GM23338 (cell line): ENCODE measurements around the gene NDNF. TPM values are rescaled to one million over a fixed set of nuclear protein-coding genes. Genes with fewer than 3 reads are reported as not detected.

Experiments
- ATAC-seq: fragments of 200-7000 bp; cut with Tn5 transposase; 3 replicates; pipeline ENCODE4 v1.9.1; 2020
- DNase-seq: peaks from one replicate; pipeline ENCODE4 v3.0.0-alpha.2; 2015; ENCODE audit warnings: low spot score
- H2AFZ ChIP-seq: fragments of 200-600 bp; sonication (generic); 2 replicates; pipeline ENCODE4 v1.8.0; 2016; ENCODE audit warnings: antibody characterized with exemption, mild to moderate bottlenecking, moderate library complexity
- H3F3A ChIP-seq: fragments of 200-600 bp; sonication (generic); replicated peaks from 2 replicates; pipeline ENCODE4 v1.8.0; 2017; ENCODE audit warnings: antibody characterized with exemption, mixed run types, low read depth
- H3K27ac ChIP-seq: fragments of 200-600 bp; sonication (generic); 2 replicates; pipeline ENCODE4 v1.6.1; 2016; ENCODE audit warnings: low read depth
- H3K27me3 ChIP-seq: fragments of 200-600 bp; sonication (generic); 2 replicates; pipeline ENCODE4 v1.8.0; 2016; ENCODE audit warnings: mild to moderate bottlenecking, mixed run types, moderate library complexity; ENCODE audit not compliant: insufficient read depth
- H3K36me3 ChIP-seq: fragments of 200-600 bp; sonication (generic); 2 replicates; pipeline ENCODE4 v1.8.0; 2016; ENCODE audit warnings: mild to moderate bottlenecking; ENCODE audit not compliant: insufficient read depth
- H3K4me1 ChIP-seq: fragments of 200-600 bp; sonication (generic); 2 replicates; pipeline ENCODE4 v1.8.0; 2016; ENCODE audit warnings: mild to moderate bottlenecking, moderate library complexity; ENCODE audit not compliant: insufficient read depth
- H3K4me2 ChIP-seq: fragments of 200-600 bp; sonication (generic); 2 replicates; pipeline ENCODE4 v1.7.1; 2017; ENCODE audit warnings: mixed run types
- H3K4me3 ChIP-seq: fragments of 200-600 bp; sonication (generic); 2 replicates; pipeline ENCODE4 v1.6.1; 2016; ENCODE audit warnings: mixed run types
- H3K79me2 ChIP-seq: fragments of 200-600 bp; sonication (generic); replicated peaks from 2 replicates; pipeline ENCODE4 v1.8.0; 2017; ENCODE audit warnings: mild to moderate bottlenecking; ENCODE audit not compliant: insufficient read depth
- H3K9me2 ChIP-seq: fragments of 200-600 bp; sonication (generic); 2 replicates; pipeline ENCODE4 v1.8.0; 2017; ENCODE audit not compliant: insufficient read depth
- H4K20me1 ChIP-seq: fragments of 200-600 bp; sonication (generic); replicated peaks from 2 replicates; pipeline ENCODE4 v1.8.0; 2017; ENCODE audit warnings: mild to moderate bottlenecking; ENCODE audit not compliant: insufficient read depth
- H3K27ac Mint-ChIP-seq: 2 replicates; pipeline ENCODE4 v1.8.0; 2020; ENCODE audit warnings: inconsistent platforms, mild to moderate bottlenecking, moderate library complexity, mixed read lengths
- H3K27me3 Mint-ChIP-seq: 3 replicates; pipeline ENCODE4 v1.8.0; 2022; ENCODE audit warnings: low read depth, mild to moderate bottlenecking, moderate library complexity, mixed read lengths, inconsistent platforms; ENCODE audit not compliant: insufficient read depth, poor library complexity
- H3K36me3 Mint-ChIP-seq: 3 replicates; pipeline ENCODE4 v1.8.0; 2021; ENCODE audit warnings: low read depth, mild to moderate bottlenecking, inconsistent platforms, moderate library complexity, mixed read lengths
- H3K4me1 Mint-ChIP-seq: 3 replicates; pipeline ENCODE4 v1.8.0; 2020; ENCODE audit warnings: mild to moderate bottlenecking, inconsistent platforms, mixed read lengths
- H3K4me3 Mint-ChIP-seq: 3 replicates; pipeline ENCODE4 v1.8.0; 2021; ENCODE audit warnings: moderate library complexity, mild to moderate bottlenecking, inconsistent platforms, mixed read lengths
- H3K9me3 Mint-ChIP-seq: 3 replicates; pipeline ENCODE4 v1.8.0; 2020; ENCODE audit warnings: moderate library complexity, mild to moderate bottlenecking, inconsistent platforms, mixed read lengths
- CREB1 ChIP-seq: fragments of 250-450 bp; sonication (Bioruptor Pico); IDR thresholded peaks from 2 replicates; pipeline ENCODE4 v1.5.0; 2020; ENCODE audit warnings: low read depth, mild to moderate bottlenecking, moderate library complexity
- EZH2 ChIP-seq: fragments of 200-600 bp; sonication (generic); IDR thresholded peaks from one replicate; pipeline ENCODE4 v1.8.0; 2017; ENCODE audit warnings: antibody characterized with exemption, mild to moderate bottlenecking, low read depth; ENCODE audit not compliant: unreplicated experiment
- JUNB ChIP-seq: IDR thresholded peaks from one replicate; pipeline ENCODE4 v1.6.1; 2016; ENCODE audit warnings: antibody characterized with exemption; ENCODE audit not compliant: unreplicated experiment
- NANOG ChIP-seq: IDR thresholded peaks from 2 replicates; pipeline ENCODE4 v1.6.1; 2016; ENCODE audit warnings: antibody characterized with exemption, borderline replicate concordance
- POLR2AphosphoS5 ChIP-seq: IDR thresholded peaks from 2 replicates; pipeline ENCODE4 v1.6.1; 2016; ENCODE audit warnings: antibody characterized with exemption, low read depth
- REST ChIP-seq: IDR thresholded peaks from one replicate; pipeline ENCODE4 v1.6.1; 2018; ENCODE audit warnings: antibody characterized with exemption; ENCODE audit not compliant: unreplicated experiment
- STAT1 ChIP-seq: IDR thresholded peaks from one replicate; pipeline ENCODE4 v1.6.1; 2016; ENCODE audit warnings: antibody characterized with exemption; ENCODE audit not compliant: unreplicated experiment
- ZNF114 ChIP-seq: fragments of 250-450 bp; sonication (Bioruptor Pico); IDR thresholded peaks from 2 replicates; pipeline ENCODE4 v1.5.0; 2020; ENCODE audit warnings: mild to moderate bottlenecking, moderate library complexity
- ZNF331 ChIP-seq: fragments of 250-450 bp; sonication (Bioruptor Pico); IDR thresholded peaks from 2 replicates; pipeline ENCODE4 v1.5.0; 2020; ENCODE audit warnings: low read depth, mild to moderate bottlenecking, moderate library complexity
- ZNF462 ChIP-seq: fragments of 250-450 bp; sonication (Bioruptor Pico); IDR thresholded peaks from 2 replicates; pipeline ENCODE4 v1.5.0; 2020; ENCODE audit warnings: mild to moderate bottlenecking, moderate library complexity
- polyA plus RNA-seq: library from polyadenylated mRNA; unstranded; fragments of >200 nt; fragmentation: Nextera tagmentation; extraction: Ambion mirVana; gene quantifications from 2 replicates; pipeline ENCODE4 v1.2.1, GENCODE V29; 2016
- total RNA-seq: library from RNA; depleted of rRNA; stranded (reverse); fragments of >200 nt; shearing (Covaris generic); gene quantifications from 2 replicates; pipeline ENCODE4 v1.2.3, GENCODE V29; 2014
- TF ChIP-seq, protein P1 (sequence below): IDR thresholded peaks from 2 replicates; pipeline ENCODE4 v1.6.1; 2016; ENCODE audit warnings: antibody characterized with exemption

Gene NDNF
- total and polyA plus RNA-seq, 2 experiments from 2014 or later = 0.31 to 0.73 TPM

GRCh38 chr4:121009578-121010478, 62.5 kb downstream of the NDNF start:
- Histone ChIP-seq H4K20me1 (no peaks in the 10 kb centered on the region), H3K27me3 (no peaks in the 10 kb centered on the region), H3K4me1 (peaks cover 36% of the 10 kb centered on the region), H3K9me2 (no peaks in the 10 kb centered on the region), H3K4me2 (peak overlapping the region; percentile 66), H2AFZ (no peak overlapping the region), H3K4me3 (0 out of 2 replicates have a peak overlapping the region, but pooled peaks have one; percentile 19), H3K79me2 (no peaks in the 10 kb centered on the region), H3K27ac (no peak overlapping the region), H3K36me3 (no peaks in the 10 kb centered on the region), H3F3A (no peaks in the 10 kb centered on the region)
- Mint-ChIP-seq H3K27ac (no peak overlapping the region), H3K4me3 (no peak overlapping the region), H3K4me1 (peaks cover 40% of the 10 kb centered on the region), H3K9me3 (no peaks in the 10 kb centered on the region; the same call in 2 of the 3 replicates), H3K27me3 (no peaks in the 10 kb centered on the region), H3K36me3 (no peaks in the 10 kb centered on the region)
- DNase-seq (no peak), ATAC-seq (no peak)
- TF ChIP-seq ZNF331 (CRISPR knock-in tag) = no peak
- TF ChIP-seq NANOG = peak; percentile 14; the same call in 1 of the 2 replicates
- TF ChIP-seq, protein P1, sequence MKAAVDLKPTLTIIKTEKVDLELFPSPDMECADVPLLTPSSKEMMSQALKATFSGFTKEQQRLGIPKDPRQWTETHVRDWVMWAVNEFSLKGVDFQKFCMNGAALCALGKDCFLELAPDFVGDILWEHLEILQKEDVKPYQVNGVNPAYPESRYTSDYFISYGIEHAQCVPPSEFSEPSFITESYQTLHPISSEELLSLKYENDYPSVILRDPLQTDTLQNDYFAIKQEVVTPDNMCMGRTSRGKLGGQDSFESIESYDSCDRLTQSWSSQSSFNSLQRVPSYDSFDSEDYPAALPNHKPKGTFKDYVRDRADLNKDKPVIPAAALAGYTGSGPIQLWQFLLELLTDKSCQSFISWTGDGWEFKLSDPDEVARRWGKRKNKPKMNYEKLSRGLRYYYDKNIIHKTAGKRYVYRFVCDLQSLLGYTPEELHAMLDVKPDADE = no peak

DNA sequence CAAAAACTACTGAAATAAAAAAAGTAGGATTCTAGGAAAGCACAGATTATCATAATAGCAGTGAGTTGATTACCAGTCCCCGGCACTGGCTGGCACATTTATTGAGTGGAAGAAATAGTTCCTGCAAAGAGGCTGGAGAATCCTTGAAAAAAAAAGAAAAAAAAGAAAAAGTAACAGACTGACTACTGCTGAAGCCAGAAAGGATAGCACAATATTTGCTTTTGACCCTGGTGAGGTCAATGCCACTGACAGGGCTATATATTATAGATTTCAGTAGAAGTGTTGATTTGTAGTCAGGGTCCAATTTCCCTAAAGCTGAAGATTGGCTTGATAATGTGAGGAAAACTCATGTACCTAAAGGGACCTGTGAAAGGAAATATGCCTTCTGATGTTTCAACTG, 64.7 kb downstream of the NDNF start:
- Mint-ChIP-seq H3K9me3 (peaks cover 11% of the 10 kb centered on the region), H3K27me3 (peaks cover 5% of the 10 kb centered on the region), H3K27ac (no peak overlapping the region), H3K4me1 (peaks cover 32% of the 10 kb centered on the region), H3K36me3 (peaks cover 10% of the 10 kb centered on the region), H3K4me3 (no peak overlapping the region)
- H3K79me2 ChIP-seq = no peaks in the 10 kb centered on the region
- no peaks in the 10 kb centered on the region for H3K27me3 ChIP-seq
- ATAC-seq (no peak), DNase-seq (no peak)
- H3K27ac ChIP-seq = no peak overlapping the region
- no peaks in the 10 kb centered on the region for H3F3A ChIP-seq
- H3K36me3 ChIP-seq = no peaks in the 10 kb centered on the region
- no peak overlapping the region for H3K4me3 ChIP-seq
- H3K4me2 ChIP-seq = no peak overlapping the region
- H3K9me2 ChIP-seq = no peaks in the 10 kb centered on the region
- no peaks in the 10 kb centered on the region for H4K20me1 ChIP-seq
- H2AFZ ChIP-seq = no peak overlapping the region
- H3K4me1 ChIP-seq = peaks cover 36% of the 10 kb centered on the region
- TF ChIP-seq ZNF462 (no peak), EZH2 (no peak), ZNF114 (CRISPR knock-in tag) (no peak), POLR2AphosphoS5 (no peak), REST (no peak), JUNB (no peak), CREB1 (CRISPR knock-in tag) (no peak), STAT1 (no peak)
